Measurements from ENCODE around the gene PTPA. TPM values are rescaled to one million over a fixed set of nuclear protein-coding genes. Genes with fewer than 3 reads are reported as not detected.

Gene PTPA
- total and polyA plus RNA-seq, 2 of the 4 experiments (the other 2 are of a cell fraction): 124 to 149 TPM

GRCh38 chr9:129103595-129103965 is 7.6 kb upstream of the PTPA start:
- dilution Hi-C loops (cut with HindIII; ENCODE audit: low sequenced_read_pairs, unreplicated experiment): no loop called here
- Histone ChIP-seq H4K91ac (ENCODE audit: insufficient read depth, low read depth, low read length) (no peak overlapping the region), H3K27ac (ENCODE audit: insufficient read depth, low read length) (no peak overlapping the region), H3K4me2 (ENCODE audit: low read depth, low read length) (no peak overlapping the region), H3K4me1 (ENCODE audit: control insufficient read depth, insufficient read depth, low read length) (no peaks in the 10 kb centered on the region), H4K8ac (ENCODE audit: low read depth in 2 of 2, low read length in 2 of 2) (no peak overlapping the region), H3K79me1 (ENCODE audit: low read depth in 1 of 2, low read length in 2 of 2) (peaks cover 3 to 13% of the 10 kb centered on the region in 2 experiments; a peak in 3 of 4 replicates), H3K14ac (replicated peaks; ENCODE audit: low read depth, low read length) (no peak overlapping the region), H2BK120ac (ENCODE audit: low read depth, low read length) (no peak overlapping the region), H3K4ac (ENCODE audit: low read depth, low read length) (no peak overlapping the region), H3K56ac (ENCODE audit: extremely low read depth, insufficient read depth, low read length) (no peak overlapping the region), H3K9me3 (ENCODE audit: control insufficient read depth, insufficient read depth, low read length) (no peaks in the 10 kb centered on the region), H2AFZ (replicated peaks; ENCODE audit: low read length, poor library complexity) (no peak overlapping the region), H4K5ac (ENCODE audit: low read depth, low read length) (no peak overlapping the region), H4K20me1 (ENCODE audit: insufficient read depth, low read length) (no peaks in the 10 kb centered on the region), H3K27me3 (ENCODE audit: control insufficient read depth, insufficient read depth, low read length) (no peaks in the 10 kb centered on the region), H3K9me1 (ENCODE audit: insufficient read depth, low read length) (no peaks in the 10 kb centered on the region), H3K9ac (ENCODE audit: low read depth, low read length) (no peak overlapping the region), H2BK5ac (ENCODE audit: low read depth, low read length, poor library complexity, severe bottlenecking) (no peak overlapping the region), H2AK5ac (ENCODE audit: low read depth, low read length) (no peak overlapping the region), H3K18ac (ENCODE audit: low read depth, low read length) (no peak overlapping the region), H2AK9ac (replicated peaks; ENCODE audit: low read depth, low read length, poor library complexity) (no peak overlapping the region), H3K36me3 (ENCODE audit: control insufficient read depth, insufficient read depth, low read length) (peaks cover 28% of the 10 kb centered on the region), H2BK15ac (ENCODE audit: low read depth, low read length) (no peak overlapping the region), H2BK20ac (ENCODE audit: low read depth, low read length) (no peak overlapping the region), H3K4me3 (ENCODE audit: insufficient read depth, low read depth, low read length) (no peak overlapping the region), H3K23ac (ENCODE audit: low read depth, low read length) (no peak overlapping the region)
- no peak for DNase-seq
- no TSS peak for BruUV-seq (replicated peaks)
- TF ChIP-seq MXI1 (IDR thresholded peaks at IDR 0.05; ENCODE audit: borderline replicate concordance, low read depth, low read length) (no peak), ELK1 (IDR thresholded peaks at IDR 0.05; ENCODE audit: borderline replicate concordance, low read depth, low read length) (no peak), POLR2A (IDR thresholded peaks at IDR 0.05; ENCODE audit: low read depth, low read length) (no peak), SMC3 (IDR thresholded peaks at IDR 0.05; ENCODE audit: low read depth, low read length) (no peak), MAFK (IDR thresholded peaks at IDR 0.05; ENCODE audit: low read depth, low read length) (no peak), FOS (IDR thresholded peaks at IDR 0.05; ENCODE audit: low read depth, low read length) (no peak), RCOR1 (IDR thresholded peaks at IDR 0.05; ENCODE audit: insufficient replicate concordance, low read length) (no peak), CHD1 (IDR thresholded peaks at IDR 0.05; ENCODE audit: low read depth, low read length) (no peak), NFE2L2 (IDR thresholded peaks at IDR 0.05; ENCODE audit: low read depth, low read length) (no peak), CEBPB (IDR thresholded peaks at IDR 0.05; ENCODE audit: low read depth, low read length) (no peak), RAD21 (IDR thresholded peaks at IDR 0.05; ENCODE audit: low read length) (no peak), BHLHE40 (IDR thresholded peaks at IDR 0.05; ENCODE audit: low read depth, low read length) (no peak), MAZ (IDR thresholded peaks at IDR 0.05; ENCODE audit: borderline replicate concordance, low read depth, low read length) (no peak), RFX5 (IDR thresholded peaks at IDR 0.05; ENCODE audit: low read depth, low read length) (no peak)
- TF ChIP-seq, protein P1, sequence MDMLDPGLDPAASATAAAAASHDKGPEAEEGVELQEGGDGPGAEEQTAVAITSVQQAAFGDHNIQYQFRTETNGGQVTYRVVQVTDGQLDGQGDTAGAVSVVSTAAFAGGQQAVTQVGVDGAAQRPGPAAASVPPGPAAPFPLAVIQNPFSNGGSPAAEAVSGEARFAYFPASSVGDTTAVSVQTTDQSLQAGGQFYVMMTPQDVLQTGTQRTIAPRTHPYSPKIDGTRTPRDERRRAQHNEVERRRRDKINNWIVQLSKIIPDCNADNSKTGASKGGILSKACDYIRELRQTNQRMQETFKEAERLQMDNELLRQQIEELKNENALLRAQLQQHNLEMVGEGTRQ (IDR thresholded peaks at IDR 0.05; ENCODE audit: low read depth, low read length): no peak
- TF ChIP-seq, protein P2, sequence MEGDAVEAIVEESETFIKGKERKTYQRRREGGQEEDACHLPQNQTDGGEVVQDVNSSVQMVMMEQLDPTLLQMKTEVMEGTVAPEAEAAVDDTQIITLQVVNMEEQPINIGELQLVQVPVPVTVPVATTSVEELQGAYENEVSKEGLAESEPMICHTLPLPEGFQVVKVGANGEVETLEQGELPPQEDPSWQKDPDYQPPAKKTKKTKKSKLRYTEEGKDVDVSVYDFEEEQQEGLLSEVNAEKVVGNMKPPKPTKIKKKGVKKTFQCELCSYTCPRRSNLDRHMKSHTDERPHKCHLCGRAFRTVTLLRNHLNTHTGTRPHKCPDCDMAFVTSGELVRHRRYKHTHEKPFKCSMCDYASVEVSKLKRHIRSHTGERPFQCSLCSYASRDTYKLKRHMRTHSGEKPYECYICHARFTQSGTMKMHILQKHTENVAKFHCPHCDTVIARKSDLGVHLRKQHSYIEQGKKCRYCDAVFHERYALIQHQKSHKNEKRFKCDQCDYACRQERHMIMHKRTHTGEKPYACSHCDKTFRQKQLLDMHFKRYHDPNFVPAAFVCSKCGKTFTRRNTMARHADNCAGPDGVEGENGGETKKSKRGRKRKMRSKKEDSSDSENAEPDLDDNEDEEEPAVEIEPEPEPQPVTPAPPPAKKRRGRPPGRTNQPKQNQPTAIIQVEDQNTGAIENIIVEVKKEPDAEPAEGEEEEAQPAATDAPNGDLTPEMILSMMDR (conservative IDR thresholded peaks at IDR 0.05; ENCODE audit: low read depth, low read length): no peak
- 100% methylated on average over 1 of the region's 4 CpGs; no CpG with 5 or more reads in 1 of the 2 experiments for WGBS, 2 experiments (ENCODE audit: extremely low coverage in 2 of 2, insufficient read length in 1 of 2)
- in situ Hi-C loops (cut with MboI; ENCODE audit: low sequenced_read_pairs): no loop called here
- intact Hi-C loops (cut with micrococcal nuclease): no loop called here
- no peak for ATAC-seq (ENCODE audit: low read depth)
- ChIA-PET CTCF (interaction anchor here (1.0 kb wide), 1 partner anchor 9 kb away, joined by 3 read pairs; no protein-coding TSS in a partner anchor), POLR2A (ENCODE audit: unreplicated experiment) (no interaction called here)

All from IMR-90 (cell line).